ENCODE data around the gene ZNF441.

The ZNF441 gene

GRCh38 chr19:11736696-11737095 is 30.1 kb upstream of the ZNF441 start:
- no peaks in the 10 kb centered on the region for H3K9me3 ChIP-seq (ENCODE audit: severe bottlenecking)
- no peaks in the 10 kb centered on the region for H3K36me3 ChIP-seq
- TF ChIP-seq, protein P1, sequence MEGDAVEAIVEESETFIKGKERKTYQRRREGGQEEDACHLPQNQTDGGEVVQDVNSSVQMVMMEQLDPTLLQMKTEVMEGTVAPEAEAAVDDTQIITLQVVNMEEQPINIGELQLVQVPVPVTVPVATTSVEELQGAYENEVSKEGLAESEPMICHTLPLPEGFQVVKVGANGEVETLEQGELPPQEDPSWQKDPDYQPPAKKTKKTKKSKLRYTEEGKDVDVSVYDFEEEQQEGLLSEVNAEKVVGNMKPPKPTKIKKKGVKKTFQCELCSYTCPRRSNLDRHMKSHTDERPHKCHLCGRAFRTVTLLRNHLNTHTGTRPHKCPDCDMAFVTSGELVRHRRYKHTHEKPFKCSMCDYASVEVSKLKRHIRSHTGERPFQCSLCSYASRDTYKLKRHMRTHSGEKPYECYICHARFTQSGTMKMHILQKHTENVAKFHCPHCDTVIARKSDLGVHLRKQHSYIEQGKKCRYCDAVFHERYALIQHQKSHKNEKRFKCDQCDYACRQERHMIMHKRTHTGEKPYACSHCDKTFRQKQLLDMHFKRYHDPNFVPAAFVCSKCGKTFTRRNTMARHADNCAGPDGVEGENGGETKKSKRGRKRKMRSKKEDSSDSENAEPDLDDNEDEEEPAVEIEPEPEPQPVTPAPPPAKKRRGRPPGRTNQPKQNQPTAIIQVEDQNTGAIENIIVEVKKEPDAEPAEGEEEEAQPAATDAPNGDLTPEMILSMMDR (IDR thresholded peaks at IDR 0.05; ENCODE audit: low read depth, low read length): no peak
- H3K4me3 ChIP-seq (ENCODE audit: low read depth, low read length): no peak overlapping the region
- DNase-seq: peak; percentile 9
- H3K27me3 ChIP-seq (ENCODE audit: insufficient read depth, low read depth, severe bottlenecking): no peaks in the 10 kb centered on the region
- no peak overlapping the region for H3K27ac ChIP-seq

GRCh38 chr19:11737964-11738745 is 28.6 kb upstream of the ZNF441 start:
- Histone ChIP-seq H3K27ac (peak overlapping the region; percentile 80), H3K9me3 (ENCODE audit: severe bottlenecking) (no peaks in the 10 kb centered on the region), H3K4me3 (ENCODE audit: low read depth, low read length) (peak overlapping the region; percentile 91), H3K27me3 (ENCODE audit: insufficient read depth, low read depth, severe bottlenecking) (no peaks in the 10 kb centered on the region), H3K36me3 (no peaks in the 10 kb centered on the region)
- TF ChIP-seq, protein P1 (IDR thresholded peaks at IDR 0.05; ENCODE audit: low read depth, low read length): 0 out of 2 replicates have a peak, but pooled peaks have one; percentile 5
- DNase-seq: peak; percentile 36

- Histone ChIP-seq H3K27ac (peak within 1 kb of the TSS; percentile 80), H3K9me3 (ENCODE audit: severe bottlenecking) (no peaks in the 10 kb centered on the region), H3K27me3 (ENCODE audit: insufficient read depth, low read depth, severe bottlenecking) (no peaks in the 10 kb centered on the region), H3K36me3 (no peaks in the 10 kb centered on the region), H3K4me3 (ENCODE audit: low read depth, low read length) (peak within 1 kb of the TSS; percentile 91)
- peak; percentile 99 for DNase-seq
- TF ChIP-seq, protein P1 (IDR thresholded peaks at IDR 0.05; ENCODE audit: low read depth, low read length): no peak
Observed at GRCh38 chr19:11738746-11739620, 27.8 kb upstream of the ZNF441 start, which contains the start of gene ZNF823. TSS of gene ZNF823 (minus strand) at chr19:11738946. CDS start at chr19:11738819, 127 bp downstream.

- Histone ChIP-seq H3K36me3 (no peaks in the 10 kb centered on the region), H3K9me3 (ENCODE audit: severe bottlenecking) (peaks cover 8% of the 10 kb centered on the region), H3K27me3 (ENCODE audit: insufficient read depth, low read depth, severe bottlenecking) (no peaks in the 10 kb centered on the region), H3K4me3 (ENCODE audit: low read depth, low read length) (no peak overlapping the region), H3K27ac (no peak overlapping the region)
- no peak for DNase-seq
- TF ChIP-seq, protein P1 (IDR thresholded peaks at IDR 0.05; ENCODE audit: low read depth, low read length): no peak
Observed at GRCh38 chr19:11745869-11746268, 20.9 kb upstream of the ZNF441 start.

GRCh38 chr19:11747277-11747676 is 19.5 kb upstream of the ZNF441 start:
- Histone ChIP-seq H3K27me3 (ENCODE audit: insufficient read depth, low read depth, severe bottlenecking) (no peaks in the 10 kb centered on the region), H3K36me3 (no peaks in the 10 kb centered on the region), H3K4me3 (ENCODE audit: low read depth, low read length) (no peak overlapping the region), H3K27ac (no peak overlapping the region), H3K9me3 (ENCODE audit: severe bottlenecking) (peaks cover 8% of the 10 kb centered on the region)
- TF ChIP-seq, protein P1 (IDR thresholded peaks at IDR 0.05; ENCODE audit: low read depth, low read length): no peak
- DNase-seq: no peak
